ENCODE data around the gene TMEM184C. TPM values are rescaled to one million over a fixed set of nuclear protein-coding genes. Genes with fewer than 3 reads are reported as not detected.

Gene TMEM184C
- total RNA-seq: 23.2 and 30.1 TPM in 2 replicates

DNA sequence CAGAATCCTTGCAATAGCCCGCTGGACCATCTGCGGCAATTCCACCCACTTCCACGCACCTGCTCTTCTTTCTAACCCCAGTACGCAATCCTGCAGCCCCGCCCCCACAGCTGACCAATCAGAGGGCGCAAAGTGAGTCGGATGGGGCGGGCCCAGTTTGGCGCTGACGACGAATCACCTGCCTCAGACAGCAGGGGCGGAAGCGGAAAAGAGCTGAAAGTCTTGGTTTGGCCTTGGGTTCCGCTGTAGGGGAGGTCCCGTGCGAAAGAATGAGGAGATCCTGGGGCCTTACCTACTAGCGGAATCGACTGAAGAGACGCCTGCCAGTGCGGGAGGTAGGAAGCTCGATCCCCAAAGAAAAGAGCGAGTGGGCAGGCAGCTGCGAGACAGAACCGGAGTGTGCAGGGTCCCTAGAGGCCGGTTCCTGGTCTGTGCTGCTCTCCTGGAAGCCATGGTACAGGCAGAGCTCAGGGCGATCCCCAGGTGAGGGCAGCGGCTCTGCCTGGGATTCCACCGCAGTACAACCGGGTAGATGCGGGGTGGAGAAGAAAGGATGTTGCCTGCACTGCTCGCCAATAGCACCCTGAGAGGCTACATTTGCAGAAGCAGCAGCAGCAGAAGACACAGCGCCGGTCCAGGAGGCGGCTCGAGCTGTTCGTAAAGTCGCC, at the start of gene TMEM184C:
TSS of gene TMEM184C (plus strand) at position 225 of the 668 bp plus-strand sequence. CDS start 560 bp downstream, outside the sequence.
- peak; percentile 83 to 94 for DNase-seq (ENCODE audit: low read depth in 2 of 2)

DNA sequence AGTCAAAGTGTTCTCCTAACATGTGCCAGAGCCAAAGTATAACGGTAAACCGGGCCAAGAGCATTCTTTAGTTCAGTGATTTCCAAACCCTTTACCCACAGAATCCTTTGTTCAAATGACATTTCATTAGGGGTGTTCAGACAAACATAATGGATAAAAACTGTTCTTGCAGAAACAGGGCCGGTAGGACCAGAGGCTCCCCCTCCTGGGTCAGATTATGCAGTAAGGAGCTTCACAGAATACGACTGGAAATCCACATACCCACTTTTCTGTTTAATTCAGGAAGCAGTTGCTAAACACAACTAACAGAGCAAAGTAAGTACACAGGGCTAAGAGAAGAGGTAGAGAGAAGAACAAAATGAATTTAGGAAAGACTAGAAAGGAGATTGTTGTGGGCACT, 46.6 kb upstream of the TMEM184C start:
- no peak for DNase-seq (ENCODE audit: low read depth in 2 of 2)

DNA sequence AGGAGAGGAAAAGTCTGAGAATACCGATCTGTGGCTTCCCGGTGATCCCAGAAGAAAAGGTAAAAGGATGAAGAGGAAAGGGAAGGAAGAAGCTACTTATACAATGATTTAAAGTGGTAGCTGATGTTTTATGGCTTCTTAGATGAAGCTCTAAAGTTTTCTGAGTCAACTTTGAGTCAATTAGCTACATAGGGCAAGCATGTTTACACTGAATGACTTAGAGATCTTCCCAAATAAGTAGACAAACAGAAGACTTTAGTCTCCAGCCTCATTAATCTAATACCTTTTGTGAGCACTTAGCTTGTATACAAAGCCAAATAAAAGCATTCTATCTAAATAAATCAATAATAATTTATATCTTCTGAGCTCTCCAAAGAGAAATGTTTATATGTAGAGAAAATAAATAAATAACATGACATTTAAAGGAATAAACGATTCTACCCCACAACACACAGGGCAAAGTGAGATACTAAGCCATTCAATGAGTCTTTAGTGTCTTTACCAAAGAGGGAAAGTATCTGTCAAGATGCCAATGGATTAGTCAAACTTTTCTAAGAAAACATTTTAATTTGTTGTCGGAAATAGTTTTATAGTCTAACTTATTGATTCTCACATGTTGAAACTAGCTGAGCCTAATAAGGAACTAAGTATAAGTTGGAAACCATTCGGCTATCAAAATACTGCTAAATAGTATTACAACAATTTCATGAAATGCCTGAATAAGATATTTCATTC, 46.0 kb upstream of the TMEM184C start:
- DNase-seq (ENCODE audit: low read depth in 2 of 2): no peak

DNA sequence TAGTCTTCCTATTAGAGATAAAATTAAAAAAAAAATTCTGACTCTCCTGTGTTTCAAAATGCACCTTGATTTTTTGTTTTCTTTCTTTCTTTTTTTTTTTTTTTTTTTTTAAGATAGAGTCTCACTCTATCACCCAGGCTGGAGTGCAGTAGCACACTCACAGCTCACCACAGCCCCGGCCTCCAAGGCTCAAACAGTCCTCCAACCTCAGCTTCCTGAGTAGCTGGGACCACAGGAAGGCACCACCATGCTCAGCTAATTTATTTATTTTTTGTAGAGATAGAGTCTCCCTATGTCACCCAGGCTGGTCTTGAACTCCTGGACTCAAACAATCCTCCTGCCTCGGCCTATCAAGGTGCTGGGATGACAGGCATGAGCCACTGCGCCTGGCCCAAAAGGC, 41.1 kb upstream of the TMEM184C start:
- no peak for DNase-seq (ENCODE audit: low read depth in 2 of 2)

DNA sequence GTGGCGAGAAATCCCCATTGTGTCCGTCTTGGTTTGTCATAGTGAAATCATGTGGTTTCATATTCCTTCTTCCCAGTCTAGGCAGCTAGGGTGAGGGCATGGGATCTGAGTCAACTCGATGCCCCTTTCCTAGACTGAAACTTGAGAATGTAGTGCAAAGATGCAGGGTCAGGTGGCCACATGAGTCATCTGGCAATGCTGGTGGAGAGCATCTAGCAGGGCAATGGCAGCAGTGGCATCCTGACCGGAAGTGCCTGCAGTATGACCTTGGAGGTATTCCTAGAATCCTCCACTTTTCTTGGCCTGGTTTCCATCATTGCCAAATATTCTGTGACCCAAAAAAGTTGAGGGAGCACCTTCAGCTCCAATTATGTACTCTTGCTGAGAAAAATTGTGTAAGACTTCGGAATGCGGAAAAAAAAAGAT, 39.1 kb upstream of the TMEM184C start:
- DNase-seq (ENCODE audit: low read depth in 2 of 2): peak; percentile 21 to 98

DNA sequence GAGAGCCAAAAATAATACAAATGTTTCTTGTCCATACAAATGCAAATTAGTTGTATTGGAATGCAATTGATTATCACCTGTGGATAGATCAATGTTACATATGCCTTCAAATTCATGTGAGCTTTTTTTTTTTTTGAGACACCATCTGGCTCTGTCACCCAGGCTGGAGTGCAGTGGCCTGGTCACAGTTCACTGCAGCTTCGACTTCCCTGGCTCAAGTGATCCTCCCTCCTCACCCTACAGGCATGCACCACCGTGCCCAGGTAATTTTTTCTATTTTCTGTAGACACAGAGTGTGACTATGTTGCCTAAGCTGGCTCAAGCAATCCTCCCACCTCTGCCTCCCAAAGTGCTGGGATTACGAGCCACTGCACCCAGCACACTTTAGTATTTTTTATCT, 38.6 kb upstream of the TMEM184C start:
- DNase-seq (ENCODE audit: low read depth in 2 of 2): peak in 1 of 2 donors; percentile 2

DNA sequence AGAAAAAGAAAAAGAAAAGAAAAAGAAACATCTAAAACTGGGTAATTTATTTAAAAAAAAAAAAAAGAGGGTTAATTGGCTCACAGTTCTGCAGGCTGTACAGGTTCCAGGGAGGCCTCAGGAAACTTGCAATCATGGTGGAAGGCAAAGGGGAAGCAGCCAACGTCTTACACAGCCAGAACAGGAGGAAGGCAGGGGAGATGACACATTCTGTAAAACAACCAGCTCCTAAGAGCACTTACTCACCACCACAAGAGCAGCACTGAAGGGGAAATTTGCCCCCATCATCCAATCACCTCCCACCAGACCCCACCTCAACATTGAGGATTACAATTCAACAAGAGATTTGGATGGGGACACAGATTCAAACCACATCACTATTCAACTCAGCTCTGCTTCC, 36.8 kb upstream of the TMEM184C start:
- DNase-seq (ENCODE audit: low read depth in 2 of 2): peak in 1 of 2 donors; percentile 50

DNA sequence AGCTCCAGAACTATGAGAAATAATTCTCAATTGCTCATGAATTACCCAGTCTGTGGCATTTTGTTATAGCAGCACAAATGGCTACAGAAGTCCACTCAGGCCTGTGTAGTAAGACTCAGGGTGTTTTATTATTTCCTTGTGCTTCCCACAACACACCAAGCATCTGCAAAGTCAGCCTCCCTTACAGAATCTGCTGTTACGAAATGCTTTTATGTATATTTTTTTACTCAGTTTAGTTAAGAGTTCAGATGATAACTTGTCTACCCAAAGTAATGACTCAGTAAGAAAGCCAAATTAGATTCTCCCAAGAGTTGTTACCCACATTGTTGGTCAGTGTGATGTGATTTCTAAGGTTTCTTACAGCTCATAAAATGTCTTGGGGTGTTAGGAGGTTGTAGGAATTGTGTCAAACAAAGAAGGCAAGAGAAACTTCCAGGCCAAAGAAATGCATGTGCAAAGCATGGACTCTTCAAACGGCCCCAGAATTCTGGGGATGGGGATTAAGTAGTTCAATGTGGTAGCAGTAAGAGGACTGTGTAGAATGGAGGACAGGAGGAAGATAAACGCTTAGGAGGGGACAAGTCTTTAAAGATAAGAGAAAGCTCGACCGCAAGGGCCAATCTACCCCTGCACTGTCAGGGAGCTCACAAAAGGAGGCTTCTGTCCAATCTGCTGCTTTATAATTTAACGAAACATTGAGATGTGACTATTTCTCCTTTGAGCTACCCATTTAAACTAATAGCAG, 35.4 kb upstream of the TMEM184C start:
- no peak for DNase-seq (ENCODE audit: low read depth in 2 of 2)

DNA sequence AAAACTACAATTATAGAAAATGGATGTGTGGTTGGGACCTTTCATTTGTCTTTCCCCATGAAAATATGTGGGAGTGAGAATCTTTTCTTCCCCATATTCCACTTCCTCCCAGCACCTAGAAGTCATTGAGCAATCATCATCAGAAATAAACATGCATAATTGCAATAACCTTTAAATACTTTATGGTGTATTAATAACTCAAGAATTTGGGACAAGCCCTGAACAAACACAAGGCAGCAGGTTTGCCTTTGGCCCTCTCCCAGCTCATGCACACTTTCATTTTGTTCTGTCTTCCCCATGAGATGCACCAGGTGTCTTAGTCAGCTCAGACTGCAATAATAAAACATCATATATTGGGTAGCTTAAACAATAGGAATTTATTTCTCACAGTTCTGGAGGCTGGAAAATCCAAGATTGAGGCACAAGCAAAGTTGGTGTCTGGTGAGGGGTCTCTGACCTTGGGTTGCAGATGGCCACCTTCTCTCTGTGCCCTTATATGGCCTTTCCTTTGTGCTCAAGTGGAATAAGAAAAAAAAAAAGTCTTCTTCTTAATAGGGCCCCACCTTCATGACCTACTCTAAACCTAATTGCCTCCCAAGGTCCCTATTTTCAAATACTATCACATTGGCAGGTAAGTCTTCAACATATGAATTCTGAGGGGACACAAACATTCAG, 34.7 kb upstream of the TMEM184C start:
- no peak for DNase-seq (ENCODE audit: low read depth in 2 of 2)

DNA sequence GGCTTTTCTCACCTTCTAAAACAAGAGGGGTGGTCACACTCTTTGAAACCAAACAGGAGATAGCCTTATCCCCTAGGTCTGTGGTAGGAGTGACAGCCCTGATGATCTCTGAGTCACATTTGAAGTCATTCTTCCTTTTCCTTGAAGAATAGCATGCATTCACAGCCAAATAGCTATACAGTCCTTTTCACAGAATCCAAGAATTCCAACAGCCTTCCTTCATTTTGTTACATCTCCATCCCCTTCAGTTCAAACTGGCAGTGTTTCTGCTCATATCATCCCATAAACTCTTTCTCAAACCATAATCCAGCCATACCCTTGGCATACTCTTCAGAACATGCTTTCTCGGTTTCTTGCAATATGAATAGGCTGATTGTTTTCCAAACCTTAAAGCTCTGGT, 33.3 kb upstream of the TMEM184C start:
- DNase-seq (ENCODE audit: low read depth in 2 of 2): no peak

DNA sequence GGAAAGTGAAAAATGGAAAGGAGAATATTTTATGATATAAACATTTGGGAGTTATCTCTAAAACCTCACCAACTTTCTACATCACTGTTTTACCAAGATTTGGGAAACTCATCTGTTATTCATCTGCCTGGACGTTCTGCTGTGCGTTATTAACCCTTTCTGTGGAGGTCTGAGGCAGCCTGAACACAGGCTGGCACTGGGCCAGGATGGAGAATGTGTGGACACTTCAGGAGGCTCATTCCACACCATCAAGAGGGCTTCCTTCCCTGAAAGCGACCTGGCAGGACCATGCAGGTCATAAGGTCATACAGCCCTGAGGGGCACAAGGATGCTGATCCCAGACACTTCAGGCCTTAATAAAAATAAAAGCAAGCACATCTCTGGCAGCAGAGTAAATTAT, 31.2 kb upstream of the TMEM184C start:
- DNase-seq (ENCODE audit: low read depth in 2 of 2): no peak

DNA sequence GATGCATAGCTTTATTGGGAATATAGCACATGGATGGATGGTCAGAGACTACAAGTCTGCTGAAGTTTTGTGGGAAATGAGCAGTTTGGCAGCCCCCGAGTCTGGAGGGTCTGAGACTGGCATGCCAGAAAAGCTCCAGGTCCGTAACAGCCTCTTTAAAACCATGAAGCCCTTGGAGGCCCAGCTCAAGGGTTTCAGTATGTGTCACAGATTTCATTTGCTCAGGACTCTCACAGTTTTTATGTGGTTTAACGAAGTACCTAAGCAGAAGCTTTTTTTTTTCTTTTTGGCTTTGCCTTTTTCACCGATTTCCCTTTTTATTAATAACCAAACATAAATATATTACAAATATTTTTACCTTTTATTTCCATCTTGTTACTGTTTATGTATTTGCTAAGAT, 30.6 kb upstream of the TMEM184C start:
- no peak for DNase-seq (ENCODE audit: low read depth in 2 of 2)

DNA sequence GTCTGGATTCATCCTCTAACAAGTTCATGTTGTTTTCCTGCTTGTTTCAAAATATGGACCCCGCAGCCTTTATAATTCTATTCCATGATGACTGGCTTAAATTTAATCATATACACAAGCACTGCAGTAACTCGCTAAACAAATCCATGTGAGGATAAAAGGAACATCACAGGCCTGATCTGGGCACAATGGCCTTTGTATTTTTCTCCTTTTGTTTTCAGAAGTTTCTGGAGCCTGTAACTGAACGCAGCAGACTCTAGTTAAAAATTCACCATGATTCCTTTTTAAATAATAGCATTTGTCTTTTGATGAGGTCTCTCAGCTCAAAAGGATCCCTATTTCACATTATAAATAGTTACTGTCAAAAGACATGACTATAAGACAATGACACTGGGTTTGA, 30.2 kb upstream of the TMEM184C start:
- DNase-seq (ENCODE audit: low read depth in 2 of 2): no peak

DNA sequence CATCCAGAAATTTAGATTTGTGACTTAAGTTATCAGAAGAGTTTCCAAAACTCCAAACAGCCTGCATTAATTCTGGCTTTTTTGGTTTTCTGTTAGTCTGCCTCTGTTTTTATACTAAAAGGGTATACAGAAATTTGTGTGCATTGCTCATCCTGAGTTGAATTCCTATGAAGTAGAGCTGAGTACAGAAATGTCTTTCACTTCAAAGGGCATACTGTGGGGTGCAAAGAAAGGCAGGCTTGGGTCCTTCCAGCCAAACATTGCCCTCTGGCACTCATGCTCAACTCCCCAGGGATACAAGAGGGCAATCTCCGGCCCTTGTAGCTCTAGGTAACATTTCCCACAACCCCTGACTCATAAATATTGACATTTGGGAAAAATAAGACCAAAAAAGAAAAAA, 27.6 kb upstream of the TMEM184C start:
- no peak for DNase-seq (ENCODE audit: low read depth in 2 of 2)

DNA sequence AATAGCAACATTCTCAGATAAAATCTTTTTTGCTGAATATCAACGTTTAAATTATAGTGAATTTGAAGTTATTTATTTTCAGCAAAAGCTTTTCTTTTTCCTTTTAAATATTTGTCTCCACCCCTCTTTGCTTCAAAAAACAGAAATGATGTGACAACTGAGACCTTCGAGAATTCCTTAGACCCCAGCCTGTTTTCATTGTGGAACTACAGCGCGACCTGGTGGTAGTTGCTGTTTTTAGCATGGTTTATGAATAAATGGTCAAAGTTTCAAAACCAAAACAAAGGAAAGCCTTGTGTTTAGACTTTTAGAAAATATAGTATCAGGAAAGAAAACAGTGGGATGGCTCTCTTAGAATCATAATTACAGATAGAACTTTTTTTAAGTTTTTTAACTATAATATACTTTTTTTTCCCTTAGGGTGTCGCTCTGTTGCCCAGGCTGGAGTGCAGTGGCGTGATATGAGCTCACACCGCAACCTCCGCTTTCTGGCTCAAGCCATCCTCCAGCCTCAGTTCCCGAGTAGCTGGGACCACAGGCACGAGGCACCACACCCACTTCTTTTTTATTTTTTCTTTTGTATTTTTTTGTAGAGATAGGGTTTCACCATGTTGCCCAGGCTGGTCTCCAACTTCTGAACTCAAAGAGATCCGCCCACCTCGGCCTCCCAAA, 26.8 kb upstream of the TMEM184C start:
- DNase-seq (ENCODE audit: low read depth in 2 of 2): peak; percentile 35 to 64

DNA sequence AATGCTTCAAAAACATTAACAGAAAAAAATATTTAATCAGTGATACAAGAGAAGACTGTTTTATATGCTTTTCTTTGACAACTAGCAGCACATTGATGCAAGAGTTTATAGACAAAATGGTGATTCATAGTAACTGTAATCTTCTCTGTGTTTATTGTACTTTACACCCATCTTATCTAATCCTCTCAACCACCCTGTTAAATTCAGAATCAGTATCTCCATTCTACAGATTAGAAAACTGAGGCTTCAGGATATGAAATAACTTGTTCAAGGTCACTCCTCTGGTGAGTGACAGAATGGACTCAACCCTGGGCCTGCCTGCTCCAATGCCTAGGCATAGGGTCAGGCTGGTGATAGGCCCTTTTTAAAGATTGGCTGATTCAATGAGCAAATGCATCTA, 26.1 kb upstream of the TMEM184C start:
- no peak for DNase-seq (ENCODE audit: low read depth in 2 of 2)

DNA sequence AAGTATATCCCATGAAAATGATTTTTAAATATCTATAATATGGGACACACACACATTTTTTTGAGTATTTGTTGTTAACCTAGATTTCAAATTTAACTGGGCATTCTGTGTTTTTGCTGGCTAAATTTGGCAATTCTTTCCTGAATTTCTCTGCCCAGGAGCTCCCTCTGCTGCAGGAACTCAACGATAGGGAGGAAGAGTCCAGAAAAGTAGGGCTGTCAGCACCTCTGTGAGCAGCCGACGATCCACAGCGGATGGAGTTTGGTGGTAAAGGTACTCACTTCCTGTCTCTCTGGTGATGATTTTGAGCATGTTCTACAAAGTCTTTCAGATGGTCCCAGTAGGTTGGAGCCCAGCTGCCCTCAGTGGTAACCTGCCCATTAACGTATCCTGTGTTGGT, 23.1 kb upstream of the TMEM184C start:
- DNase-seq (ENCODE audit: low read depth in 2 of 2): no peak

DNA sequence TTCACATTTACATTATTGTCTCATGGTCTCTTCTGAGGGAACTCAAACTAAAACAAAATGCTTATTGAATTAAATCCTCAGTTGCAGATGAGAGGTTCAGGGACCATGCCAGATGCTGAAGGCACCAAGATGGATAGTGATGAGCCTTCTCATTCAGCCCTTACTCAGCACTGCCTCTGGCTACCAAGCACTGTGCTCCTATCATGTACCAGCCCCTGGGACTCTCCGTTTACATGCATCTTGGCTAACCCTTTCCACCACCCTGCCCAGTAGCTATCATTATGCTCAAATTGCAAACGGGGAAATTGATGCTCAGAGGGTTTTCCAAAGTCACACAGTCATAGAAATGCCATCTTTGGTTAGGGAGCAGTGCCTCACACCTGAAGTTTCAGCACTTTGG, 22.6 kb upstream of the TMEM184C start:
- DNase-seq (ENCODE audit: low read depth in 2 of 2): no peak

DNA sequence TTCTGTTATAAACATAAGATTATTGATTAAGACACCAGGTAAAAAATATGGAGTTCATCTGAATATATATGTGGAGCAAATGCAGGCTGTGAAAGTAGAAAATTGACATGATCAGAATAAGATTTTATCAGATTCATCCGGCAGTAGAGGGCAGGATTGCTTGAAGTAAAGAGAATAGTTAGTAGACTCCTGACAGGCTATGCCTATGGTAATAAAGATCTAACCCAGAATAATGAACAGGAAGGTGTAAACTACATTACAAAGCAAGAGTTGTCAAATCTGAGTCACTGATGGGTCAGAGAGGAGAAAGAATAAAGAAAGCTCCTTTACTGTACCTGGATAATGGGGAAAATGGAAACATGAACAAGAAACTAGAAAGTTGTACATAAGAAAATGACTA, 20.8 kb upstream of the TMEM184C start:
- DNase-seq (ENCODE audit: low read depth in 2 of 2): peak in 1 of 2 donors; percentile 23

DNA sequence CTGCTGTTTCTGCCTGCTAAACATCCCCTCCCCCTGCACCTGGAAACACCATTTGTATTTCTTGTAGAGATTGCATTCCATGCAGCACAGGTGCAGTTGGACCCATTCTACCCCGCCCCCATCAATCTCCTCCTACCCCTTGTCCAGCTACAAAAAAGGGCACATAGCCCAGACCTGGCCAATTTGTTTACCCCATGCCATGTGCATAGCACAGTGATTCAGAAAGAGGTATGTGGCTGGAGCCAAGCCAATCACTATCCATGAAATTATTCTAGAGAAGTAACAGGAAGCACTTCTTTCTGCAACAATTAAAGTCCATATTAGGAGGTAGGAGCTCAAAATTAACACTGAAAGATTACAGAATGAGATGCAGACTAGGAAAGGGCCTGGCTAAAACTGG, 20.2 kb upstream of the TMEM184C start:
- peak; percentile 27 to 59 for DNase-seq (ENCODE audit: low read depth in 2 of 2)

DNA sequence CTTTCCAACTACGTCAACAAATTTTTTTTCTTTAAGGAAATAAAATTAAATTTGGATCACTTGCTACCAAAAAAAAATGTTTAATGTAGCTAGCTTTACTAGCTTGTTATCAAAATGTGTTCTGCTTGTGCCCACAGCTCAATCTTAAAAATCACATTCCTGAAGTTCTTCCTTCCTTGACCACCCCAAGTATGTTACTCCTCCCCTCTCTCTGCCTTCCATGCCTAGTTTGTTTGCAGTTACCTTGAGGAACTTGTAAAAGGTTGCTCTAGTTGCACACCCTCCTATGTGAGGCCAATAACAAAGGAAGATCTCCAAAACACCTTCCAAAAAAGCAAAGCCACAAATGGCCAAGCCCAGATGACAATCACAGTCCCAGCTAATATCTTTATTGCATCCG, 19.6 kb upstream of the TMEM184C start:
- no peak for DNase-seq (ENCODE audit: low read depth in 2 of 2)

Measured in dermis microvascular lymphatic vessel endothelial cell (primary cell).